Measurements from ENCODE around the gene SYT1.

GRCh38 chr12:79451978-79452377 lies 587.4 kb downstream of the SYT1 start:
- no peak for TF ChIP-seq POLR2A (IDR thresholded peaks at IDR 0.05)
- TF ChIP-seq CTCF (IDR thresholded peaks at IDR 0.05 in 8 of 11, conservative IDR thresholded peaks at IDR 0.05 in 3 of 11) = no peak
